ENCODE results near the gene C19orf85. TPM values are rescaled to one million over a fixed set of nuclear protein-coding genes. Genes with fewer than 3 reads are reported as not detected.
A peak's percentile ranks its signal among the peaks of the same experiment; 100 is the strongest.

The C19orf85 gene
- polyA plus RNA-seq, 1 donor = not detected

DNA sequence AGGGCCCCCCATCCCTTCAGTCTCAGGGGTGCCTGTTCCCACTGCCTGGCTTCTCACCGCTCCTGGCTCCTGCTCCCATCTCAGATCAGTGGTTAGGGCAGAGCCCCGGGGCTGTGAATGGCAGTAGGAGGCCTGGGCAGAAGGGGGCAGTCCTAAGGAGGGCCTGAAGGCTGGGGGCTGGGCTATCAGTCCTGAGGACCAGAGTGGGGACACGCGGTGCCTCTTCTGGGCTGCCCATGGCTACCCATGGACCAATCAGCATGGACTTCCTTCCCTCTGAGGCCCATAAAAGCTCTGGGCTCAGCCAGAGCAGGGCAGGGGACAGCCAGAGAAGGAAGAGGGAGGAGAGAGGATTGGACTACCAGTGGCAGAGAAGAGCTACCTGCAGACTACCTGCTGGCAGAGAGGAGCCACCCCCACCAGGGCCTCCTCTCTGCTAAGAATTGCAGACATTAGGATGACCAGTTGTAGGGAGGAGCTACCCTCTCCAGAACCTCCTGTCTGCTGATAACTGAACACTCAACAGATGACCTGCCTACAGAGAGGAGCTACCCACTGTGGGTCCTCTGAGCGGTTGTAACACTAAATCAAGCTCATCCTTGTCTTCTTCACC lies 44.8 kb downstream of the C19orf85 start:
- Histone ChIP-seq H3K36me3 (ENCODE audit: control insufficient read depth, insufficient read depth, low read length) (no peaks in the 10 kb centered on the region), H3K27ac (ENCODE audit: low read length) (no peak overlapping the region), H3K27me3 (ENCODE audit: control insufficient read depth, insufficient read depth, low read length) (peaks cover 9% of the 10 kb centered on the region), H3K9me3 (ENCODE audit: control insufficient read depth, low read depth, low read length) (no peaks in the 10 kb centered on the region), H3K4me3 (ENCODE audit: low read length) (no peak overlapping the region), H3K4me1 (ENCODE audit: control insufficient read depth, insufficient read depth, low read length) (no peaks in the 10 kb centered on the region)
- WGBS (ENCODE audit: insufficient coverage, low lambda C conversion rate) = no CpG with 5 or more reads among the region's 5 CpGs
- no peak for DNase-seq

DNA sequence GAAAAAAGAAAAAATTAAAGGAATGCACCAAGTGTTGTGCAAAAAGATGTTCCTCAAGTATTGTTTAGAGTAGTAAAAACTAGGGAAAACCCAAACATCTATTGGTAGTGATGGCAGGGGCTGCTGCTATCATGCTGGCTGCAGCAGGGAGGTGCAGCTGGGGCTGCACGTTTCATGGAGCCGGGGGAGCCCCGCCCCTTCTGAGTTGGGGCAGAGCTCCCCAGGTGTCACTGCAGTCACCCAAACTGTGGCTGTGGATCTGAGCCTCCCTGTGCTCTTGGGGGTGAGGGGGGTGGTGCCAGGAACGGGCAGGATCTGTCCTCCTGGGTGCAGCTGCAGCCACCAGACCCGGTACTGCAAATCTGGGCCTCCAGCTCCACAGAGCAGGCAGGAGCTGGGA lies 45.4 kb downstream of the C19orf85 start:
- WGBS (ENCODE audit: insufficient coverage, low lambda C conversion rate) = no CpG with 5 or more reads among the region's 5 CpGs
- peaks cover 5% of the 10 kb centered on the region for H3K27me3 ChIP-seq (ENCODE audit: control insufficient read depth, insufficient read depth, low read length)
- no peaks in the 10 kb centered on the region for H3K4me1 ChIP-seq (ENCODE audit: control insufficient read depth, insufficient read depth, low read length)
- DNase-seq = no peak
- no peak overlapping the region for H3K4me3 ChIP-seq (ENCODE audit: low read length)
- H3K27ac ChIP-seq (ENCODE audit: low read length) = no peak overlapping the region
- no peaks in the 10 kb centered on the region for H3K36me3 ChIP-seq (ENCODE audit: control insufficient read depth, insufficient read depth, low read length)
- no peaks in the 10 kb centered on the region for H3K9me3 ChIP-seq (ENCODE audit: control insufficient read depth, low read depth, low read length)

DNA sequence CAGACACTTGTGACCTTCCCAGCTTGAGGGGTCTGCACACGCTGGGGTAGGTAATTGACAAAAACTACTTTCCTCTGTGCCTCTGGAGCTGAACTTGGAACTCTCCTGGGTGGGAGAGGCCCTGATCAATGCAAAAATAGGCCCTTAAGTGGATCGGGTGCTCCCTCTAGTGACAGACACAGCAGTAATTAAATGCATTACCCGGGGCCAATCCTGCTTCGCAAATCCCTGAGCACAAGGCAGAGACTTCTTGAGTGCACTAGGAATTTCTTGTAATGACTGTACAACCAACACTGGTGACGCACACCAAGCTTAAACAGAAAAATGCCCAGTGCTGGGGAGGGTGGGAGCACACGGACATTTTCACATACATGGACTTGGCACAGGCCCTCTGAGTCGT lies 46.4 kb downstream of the C19orf85 start:
- no peaks in the 10 kb centered on the region for H3K9me3 ChIP-seq (ENCODE audit: control insufficient read depth, low read depth, low read length)
- no CpG with 5 or more reads among the region's 7 CpGs for WGBS (ENCODE audit: insufficient coverage, low lambda C conversion rate)
- H3K27ac ChIP-seq (ENCODE audit: low read length) = no peak overlapping the region
- no peaks in the 10 kb centered on the region for H3K4me1 ChIP-seq (ENCODE audit: control insufficient read depth, insufficient read depth, low read length)
- H3K4me3 ChIP-seq (ENCODE audit: low read length) = no peak overlapping the region
- H3K27me3 ChIP-seq (ENCODE audit: control insufficient read depth, insufficient read depth, low read length) = peaks cover 5% of the 10 kb centered on the region
- no peaks in the 10 kb centered on the region for H3K36me3 ChIP-seq (ENCODE audit: control insufficient read depth, insufficient read depth, low read length)
- peak; percentile 67 to 72 for DNase-seq

Other genes with a start within 250 kb of the C19orf85 start
- gene TMEM86B, start 236.0 kb downstream of the C19orf85 start, polyA plus RNA-seq = 69.0 TPM
- gene PPP6R1, start 205.7 kb downstream of the C19orf85 start, polyA plus RNA-seq = 65.1 TPM
- 29.4 TPM for gene HSPBP1, start 184.6 kb downstream of the C19orf85 start, polyA plus RNA-seq
- 9.7 TPM for gene BRSK1, start 180.8 kb downstream of the C19orf85 start, polyA plus RNA-seq
- gene TMEM150B, start 139.4 kb downstream of the C19orf85 start, polyA plus RNA-seq = 71.4 TPM
- 21.5 TPM for gene KMT5C, start 124.9 kb downstream of the C19orf85 start, polyA plus RNA-seq
- gene COX6B2, start 110.0 kb downstream of the C19orf85 start, polyA plus RNA-seq = 1.3 TPM
- gene GARIN5B, start 101.5 kb downstream of the C19orf85 start, polyA plus RNA-seq = 0.03 TPM
- gene IL11, start 94.3 kb downstream of the C19orf85 start, polyA plus RNA-seq = 0.66 TPM
- gene TMEM190, start 87.9 kb downstream of the C19orf85 start, polyA plus RNA-seq = 0.93 TPM
- gene TMEM238, start 80.5 kb downstream of the C19orf85 start, polyA plus RNA-seq = 8.7 TPM
- 2,127 TPM for gene RPL28, start 78.8 kb downstream of the C19orf85 start, polyA plus RNA-seq
- gene UBE2S, start 57.0 kb downstream of the C19orf85 start, polyA plus RNA-seq = 29.9 TPM
- gene SHISA7, start 21.5 kb downstream of the C19orf85 start, polyA plus RNA-seq = 1.1 TPM
- 30.4 TPM for gene ISOC2, start 3.1 kb downstream of the C19orf85 start, polyA plus RNA-seq
- 5.6 TPM for gene ZNF628, start 11.9 kb upstream of the C19orf85 start, polyA plus RNA-seq
- 14.0 TPM for gene NAT14, start 20.4 kb upstream of the C19orf85 start, polyA plus RNA-seq
- 4.0 TPM for gene SSC5D, start 23.7 kb upstream of the C19orf85 start, polyA plus RNA-seq
- gene SBK2, start 72.4 kb upstream of the C19orf85 start, polyA plus RNA-seq = 0.66 TPM
- 0.15 TPM for gene SBK3, start 80.8 kb upstream of the C19orf85 start, polyA plus RNA-seq
- 14.9 TPM for gene ZNF579, start 116.1 kb upstream of the C19orf85 start, polyA plus RNA-seq
- 13.9 TPM for gene FIZ1, start 134.8 kb upstream of the C19orf85 start, polyA plus RNA-seq
- 18.9 TPM for gene ZNF524, start 135.5 kb upstream of the C19orf85 start, polyA plus RNA-seq
- gene ZNF865, start 140.9 kb upstream of the C19orf85 start, polyA plus RNA-seq = 10.4 TPM
- gene ZNF784, start 159.8 kb upstream of the C19orf85 start, polyA plus RNA-seq = 15.6 TPM
- 31.3 TPM for gene ZNF580, start 176.3 kb upstream of the C19orf85 start, polyA plus RNA-seq
- 29.1 TPM for gene ZNF581, start 178.9 kb upstream of the C19orf85 start, polyA plus RNA-seq
- gene CCDC106, start 183.5 kb upstream of the C19orf85 start, polyA plus RNA-seq = 11.6 TPM
- gene U2AF2, start 190.3 kb upstream of the C19orf85 start, polyA plus RNA-seq = 167 TPM
- 153 TPM for gene EPN1, start 210.5 kb upstream of the C19orf85 start, polyA plus RNA-seq

All from large intestine (tissue), 3 donors.